22Rv1 (cell line): ENCODE results near the gene RICTOR.

ENCODE experiments used
- H3K27ac ChIP-seq: fragments of 450-650 bp; 2 replicates; pipeline ENCODE4 v1.5.1; 2017
- CTCF ChIP-seq: fragments of 450-650 bp; IDR thresholded peaks from 2 replicates; pipeline ENCODE4 v1.5.1; 2017; ENCODE audit warnings: mild to moderate bottlenecking
- ZFX ChIP-seq: fragments of 450-650 bp; IDR thresholded peaks from 2 replicates; pipeline ENCODE4 v1.6.1; 2017; ENCODE audit warnings: antibody characterized with exemption, borderline replicate concordance

The RICTOR gene

GRCh38 chr5:39117401-39117800, 43.2 kb upstream of the RICTOR start:
- TF ChIP-seq ZFX: no peak
- TF ChIP-seq CTCF: no peak
- H3K27ac ChIP-seq: no peak overlapping the region

- TF ChIP-seq CTCF (no peak), ZFX (no peak)
- no peak overlapping the region for H3K27ac ChIP-seq
These were observed 42.4 kb upstream of the RICTOR start for GRCh38 chr5:39116344-39117170.

GRCh38 chr5:39115644-39116343, 41.6 kb upstream of the RICTOR start:
- H3K27ac ChIP-seq: no peak overlapping the region
- TF ChIP-seq ZFX (no peak), CTCF (no peak)

GRCh38 chr5:39114155-39114554, 40.0 kb upstream of the RICTOR start:
- no peak for TF ChIP-seq CTCF
- no peak for TF ChIP-seq ZFX
- H3K27ac ChIP-seq: no peak overlapping the region

GRCh38 chr5:39113354-39113953, 39.3 kb upstream of the RICTOR start:
- H3K27ac ChIP-seq: no peak overlapping the region
- TF ChIP-seq ZFX (no peak), CTCF (no peak)

GRCh38 chr5:39109606-39110005, 35.4 kb upstream of the RICTOR start:
- H3K27ac ChIP-seq: no peak overlapping the region
- TF ChIP-seq ZFX (no peak), CTCF (no peak)

GRCh38 chr5:39108987-39109386, 34.8 kb upstream of the RICTOR start:
- H3K27ac ChIP-seq: no peak overlapping the region
- no peak for TF ChIP-seq CTCF
- no peak for TF ChIP-seq ZFX
